Brain microvascular endothelial cell (primary cell): ENCODE measurements around the gene SLC14A1.

Experiments used
- DNase-seq: peaks from one replicate; pipeline ENCODE4 v3.0.0-alpha.2; 2020
- H3K27ac ChIP-seq: fragments of 250-450 bp; sonication (Bioruptor Pico); 2 replicates; pipeline ENCODE4 v1.5.1; 2020; ENCODE audit warnings: mild to moderate bottlenecking, moderate library complexity
- H3K27me3 ChIP-seq: fragments of 250-450 bp; sonication (Bioruptor Pico); replicated peaks from 2 replicates; pipeline ENCODE4 v1.5.1; 2020; ENCODE audit warnings: mild to moderate bottlenecking
- H3K36me3 ChIP-seq: fragments of 250-450 bp; sonication (Bioruptor Pico); replicated peaks from 2 replicates; pipeline ENCODE4 v1.5.1; 2020; ENCODE audit warnings: mild to moderate bottlenecking
- H3K4me3 ChIP-seq: 2 replicates; pipeline ENCODE4 v1.5.1; 2011; ENCODE audit warnings: low read depth, mild to moderate bottlenecking, control low read depth, low read length, moderate library complexity
- in situ Hi-C: cut with HindIII; loops from 2 replicates; pipeline ENCODE4 v1.10.0; 2017; ENCODE audit warnings: low sequenced_read_pairs, low pct_ligation_motif_present
- TF ChIP-seq, protein P1 (sequence below): IDR thresholded peaks from 2 replicates; pipeline ENCODE4 v1.5.1; 2011; ENCODE audit warnings: low read depth, mild to moderate bottlenecking, moderate library complexity, low read length, control low read depth, inconsistent platforms; ENCODE audit errors: missing control alignments

The SLC14A1 gene

DNA sequence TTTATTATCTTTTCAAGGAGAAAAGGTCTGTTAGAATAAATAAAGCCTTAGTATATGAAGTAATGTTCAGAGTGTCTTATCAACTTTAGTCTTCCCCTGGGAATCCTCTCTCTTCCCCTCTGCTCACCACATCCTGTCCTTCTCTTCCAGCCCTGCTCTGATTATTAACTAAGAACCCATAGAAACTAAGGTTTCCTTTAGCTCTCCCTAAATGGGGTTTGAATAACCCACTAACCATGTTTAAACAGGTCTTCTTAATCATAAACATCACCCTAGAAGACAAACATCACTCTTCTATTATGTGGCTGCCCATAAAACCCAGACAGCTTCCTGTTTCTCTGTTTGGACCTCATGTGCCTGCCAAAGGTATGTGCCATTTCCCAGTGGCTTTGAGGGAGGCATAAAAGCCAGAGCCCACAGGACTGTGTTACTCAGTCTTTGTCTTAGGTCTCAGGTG is 50.1 kb downstream of the SLC14A1 start:
- Histone ChIP-seq H3K4me3 (no peak overlapping the region), H3K27ac (peak overlapping the region; percentile 38)
- in situ Hi-C loops = no loop called here

DNA sequence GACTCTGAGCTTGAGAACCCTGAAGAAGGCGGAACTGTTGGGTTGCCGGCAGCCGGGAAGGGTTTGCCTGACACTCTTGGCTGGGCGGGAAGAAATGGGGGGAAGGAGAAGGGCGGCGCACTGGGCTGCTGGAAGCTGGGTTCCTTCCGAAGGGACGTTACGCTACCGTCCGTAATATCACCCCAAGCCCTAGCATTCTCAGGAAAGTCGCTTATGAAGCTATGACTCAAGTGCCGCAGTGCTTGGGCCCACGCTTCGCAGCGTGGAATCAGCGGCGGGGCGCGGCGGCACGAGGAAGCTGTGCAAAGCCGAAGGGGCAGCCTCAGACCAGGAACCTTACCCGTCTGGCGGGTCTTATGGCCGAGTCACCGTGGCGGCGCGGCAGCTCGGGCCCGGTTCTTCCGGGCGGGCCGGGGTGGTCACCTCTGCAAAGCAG is 51.3 kb downstream of the SLC14A1 start:
- H3K27me3 ChIP-seq = no peaks in the 10 kb centered on the region
- H3K27ac ChIP-seq = peak overlapping the region; percentile 38
- H3K36me3 ChIP-seq = no peaks in the 10 kb centered on the region
- peak overlapping the region; percentile 58 for H3K4me3 ChIP-seq
- in situ Hi-C loops = no loop called here
- DNase-seq = peak; percentile 45
- TF ChIP-seq, protein P1, sequence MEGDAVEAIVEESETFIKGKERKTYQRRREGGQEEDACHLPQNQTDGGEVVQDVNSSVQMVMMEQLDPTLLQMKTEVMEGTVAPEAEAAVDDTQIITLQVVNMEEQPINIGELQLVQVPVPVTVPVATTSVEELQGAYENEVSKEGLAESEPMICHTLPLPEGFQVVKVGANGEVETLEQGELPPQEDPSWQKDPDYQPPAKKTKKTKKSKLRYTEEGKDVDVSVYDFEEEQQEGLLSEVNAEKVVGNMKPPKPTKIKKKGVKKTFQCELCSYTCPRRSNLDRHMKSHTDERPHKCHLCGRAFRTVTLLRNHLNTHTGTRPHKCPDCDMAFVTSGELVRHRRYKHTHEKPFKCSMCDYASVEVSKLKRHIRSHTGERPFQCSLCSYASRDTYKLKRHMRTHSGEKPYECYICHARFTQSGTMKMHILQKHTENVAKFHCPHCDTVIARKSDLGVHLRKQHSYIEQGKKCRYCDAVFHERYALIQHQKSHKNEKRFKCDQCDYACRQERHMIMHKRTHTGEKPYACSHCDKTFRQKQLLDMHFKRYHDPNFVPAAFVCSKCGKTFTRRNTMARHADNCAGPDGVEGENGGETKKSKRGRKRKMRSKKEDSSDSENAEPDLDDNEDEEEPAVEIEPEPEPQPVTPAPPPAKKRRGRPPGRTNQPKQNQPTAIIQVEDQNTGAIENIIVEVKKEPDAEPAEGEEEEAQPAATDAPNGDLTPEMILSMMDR = no peak

More for the DNA sequence above, 50.1 kb downstream of the SLC14A1 start:
- no peaks in the 10 kb centered on the region for H3K36me3 ChIP-seq
- H3K27me3 ChIP-seq = no peaks in the 10 kb centered on the region
- peak; percentile 61 for DNase-seq
- TF ChIP-seq, protein P1 = no peak

DNA sequence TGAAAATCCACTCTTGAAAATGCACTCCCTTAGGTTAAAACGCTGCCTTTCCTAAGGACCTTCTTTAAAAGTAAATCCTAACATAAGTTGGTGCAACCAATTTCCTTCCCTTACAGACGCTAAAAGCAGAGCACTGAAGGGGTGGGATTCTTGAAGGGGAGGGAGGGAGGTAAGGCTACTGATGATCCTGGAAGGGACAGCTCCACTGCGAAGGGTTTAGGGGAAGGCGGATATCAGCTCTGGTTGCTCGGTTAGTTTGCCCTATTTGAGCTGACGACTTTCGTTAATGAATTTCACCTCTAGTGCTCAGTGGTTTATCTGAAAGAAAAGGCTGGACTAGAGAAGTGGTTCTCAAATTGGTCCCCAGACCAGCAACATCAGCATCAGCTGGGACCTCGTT is 51.8 kb downstream of the SLC14A1 start:
- peak overlapping the region; percentile 38 for H3K27ac ChIP-seq
- peak overlapping the region; percentile 58 for H3K4me3 ChIP-seq
- DNase-seq = no peak
- TF ChIP-seq, protein P1 = no peak
- H3K36me3 ChIP-seq = no peaks in the 10 kb centered on the region
- no peaks in the 10 kb centered on the region for H3K27me3 ChIP-seq
- in situ Hi-C loops = no loop called here

GRCh38 chr18:45777393-45777792 is 53.4 kb downstream of the SLC14A1 start:
- in situ Hi-C loops = no loop called here
- H3K27me3 ChIP-seq = no peaks in the 10 kb centered on the region
- peak overlapping the region; percentile 72 for H3K27ac ChIP-seq
- H3K36me3 ChIP-seq = no peaks in the 10 kb centered on the region
- H3K4me3 ChIP-seq = no peak overlapping the region
- DNase-seq = peak; percentile 91
- TF ChIP-seq, protein P1 = no peak

DNA sequence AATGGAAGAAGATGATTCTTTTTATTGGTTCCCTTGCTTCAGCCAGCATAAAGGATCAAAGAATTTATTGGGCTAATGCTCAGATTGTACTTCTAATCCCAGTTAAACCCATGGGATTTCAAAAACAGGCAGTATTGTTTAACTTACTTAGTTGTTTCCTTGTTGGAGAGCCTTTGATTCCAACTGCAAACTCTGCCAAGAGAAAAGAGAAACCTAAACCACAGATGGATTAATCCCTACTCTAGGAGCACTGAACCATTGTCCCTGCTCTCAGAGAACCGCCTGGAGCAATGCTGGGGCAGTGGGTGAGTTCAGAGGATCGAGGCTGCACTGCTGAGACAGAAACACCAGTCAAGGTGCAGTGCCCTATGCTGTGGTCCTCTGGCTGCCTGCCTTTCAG is 56.6 kb downstream of the SLC14A1 start:
- no peaks in the 10 kb centered on the region for H3K36me3 ChIP-seq
- H3K27me3 ChIP-seq = no peaks in the 10 kb centered on the region
- TF ChIP-seq, protein P1 = no peak
- H3K27ac ChIP-seq = no peak overlapping the region
- in situ Hi-C loops = no loop called here
- no peak overlapping the region for H3K4me3 ChIP-seq
- no peak for DNase-seq

DNA sequence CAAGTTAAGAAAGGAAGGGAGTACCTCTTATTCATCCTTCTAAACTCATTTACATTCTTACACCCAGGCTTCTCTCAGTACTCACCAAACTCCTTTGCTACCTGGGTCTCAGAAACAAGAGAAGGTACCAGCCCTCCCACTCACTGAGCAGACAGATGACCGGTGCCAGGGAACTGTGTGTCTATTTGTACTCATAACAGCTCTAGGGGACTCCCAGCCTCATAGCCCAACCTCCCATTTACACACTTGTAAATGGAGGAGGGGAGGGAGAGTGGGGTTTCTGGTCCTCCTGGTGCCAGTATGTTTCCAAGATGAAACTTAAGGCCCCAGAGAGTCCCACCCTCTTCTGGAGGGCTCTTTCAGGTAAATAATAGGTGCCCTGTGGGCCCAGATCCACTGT is 58.7 kb downstream of the SLC14A1 start:
- in situ Hi-C loops = no loop called here
- no peak for DNase-seq
- TF ChIP-seq, protein P1 = no peak

More for the DNA sequence above, 58.7 kb downstream of the SLC14A1 start:
- no peak overlapping the region for H3K4me3 ChIP-seq
- H3K27ac ChIP-seq = no peak overlapping the region
- no peaks in the 10 kb centered on the region for H3K27me3 ChIP-seq
- no peaks in the 10 kb centered on the region for H3K36me3 ChIP-seq
